B cell (primary cell): ENCODE measurements around the gene MAN1A1.

Source experiments
- CTCF ChIP-seq: fragments of 200-600 bp; IDR thresholded peaks from one replicate; pipeline ENCODE4 v1.8.0; 2022; ENCODE audit warnings: antibody characterized with exemption, mild to moderate bottlenecking
- EZH2 ChIP-seq: IDR thresholded peaks from 2 replicates; pipeline ENCODE4 v1.6.1; 2012; ENCODE audit warnings: borderline replicate concordance, low read depth, mild to moderate bottlenecking, moderate library complexity, low read length; ENCODE audit not compliant: insufficient read depth, poor library complexity, severe bottlenecking

- no peak for TF ChIP-seq EZH2
- no peak for TF ChIP-seq CTCF
Measured at GRCh38 chr6:119345114-119345513, 4.4 kb downstream of the MAN1A1 start.
